Fibroblast of the aortic adventitia (primary cell): ENCODE measurements around the gene ARHGEF17. TPM values are rescaled to one million over a fixed set of nuclear protein-coding genes. Genes with fewer than 3 reads are reported as not detected.

Experiments
- DNase-seq: peaks from one replicate; pipeline ENCODE4 v3.0.0-alpha.2; 2010; ENCODE audit warnings: low read depth
- H3K4me3 ChIP-seq: 2 replicates; pipeline ENCODE4 v1.5.1; 2011; ENCODE audit warnings: low read depth, mild to moderate bottlenecking, control low read depth, low read length, moderate library complexity
- CTCF ChIP-seq: IDR thresholded peaks from 2 replicates; pipeline ENCODE4 v1.5.1; 2011; ENCODE audit warnings: mild to moderate bottlenecking, low read length, control low read depth, inconsistent platforms; ENCODE audit not compliant: insufficient read depth
- total RNA-seq: library from RNA; depleted of rRNA; stranded (reverse); fragments of >200 nt; gene quantifications from 2 replicates; pipeline ENCODE4 v1.2.3, GENCODE V29; 2012; ENCODE audit warnings: low replicate concordance

ARHGEF17 gene
- total RNA-seq = 30.3 and 70.3 TPM in 2 replicates

- DNase-seq = peak; percentile 75
- no peak for TF ChIP-seq CTCF
Measured at GRCh38 chr11:73308003-73308960, at the start of gene ARHGEF17. Gene ARHGEF17 (plus strand): TSS chr11:73308276. CDS start chr11:73308639, 363 bp downstream.

GRCh38 chr11:73259406-73260126 lies 48.5 kb upstream of the ARHGEF17 start:
- no peak for DNase-seq
- no peak overlapping the region for H3K4me3 ChIP-seq
- TF ChIP-seq CTCF = no peak

More at GRCh38 chr11:73308003-73308960, at the start of gene ARHGEF17:
- H3K4me3 ChIP-seq = peak within 1 kb of the TSS; percentile 81

GRCh38 chr11:73260127-73260457 lies 48.0 kb upstream of the ARHGEF17 start:
- no peak overlapping the region for H3K4me3 ChIP-seq

GRCh38 chr11:73262851-73263495 lies 45.1 kb upstream of the ARHGEF17 start:
- H3K4me3 ChIP-seq = no peak overlapping the region
- no peak for TF ChIP-seq CTCF
- peak; percentile 40 for DNase-seq

More at GRCh38 chr11:73260127-73260457, 48.0 kb upstream of the ARHGEF17 start:
- no peak for DNase-seq
- TF ChIP-seq CTCF = no peak

GRCh38 chr11:73263640-73264039 lies 44.4 kb upstream of the ARHGEF17 start:
- TF ChIP-seq CTCF = no peak
- no peak overlapping the region for H3K4me3 ChIP-seq
- DNase-seq = no peak

GRCh38 chr11:73265278-73265810 lies 42.7 kb upstream of the ARHGEF17 start:
- peak; percentile 55 for DNase-seq
- TF ChIP-seq CTCF = no peak
- H3K4me3 ChIP-seq = no peak overlapping the region
